GM19193 (cell line): ENCODE data around the gene ZNF350.

ENCODE experiments used
- POLR2A ChIP-seq: IDR thresholded peaks from 4 replicates; pipeline ENCODE4 v1.6.1; 2011; ENCODE audit not compliant: insufficient read depth, insufficient read length; ENCODE audit errors: extremely low read depth

Gene ZNF350

GRCh38 chr19:51919606-51920005 lies 67.0 kb downstream of the ZNF350 start:
- no peak for TF ChIP-seq POLR2A

GRCh38 chr19:51916167-51916566 lies 70.5 kb downstream of the ZNF350 start:
- TF ChIP-seq POLR2A: no peak

- TF ChIP-seq POLR2A: no peak
These were observed 71.2 kb downstream of the ZNF350 start for GRCh38 chr19:51915324-51915867.
